PC-3 (cell line): ENCODE data around the gene EREG.

ENCODE experiments used
- CTCF ChIP-seq: fragments of 300-600 bp; sonication (generic); conservative IDR thresholded peaks from 2 replicates; pipeline ENCODE4 v1.5.1; 2017; ENCODE audit warnings: antibody characterized with exemption, low read depth, mild to moderate bottlenecking, low read length
- EZH2 ChIP-seq: fragments of 300-600 bp; sonication (generic); IDR thresholded peaks from one replicate; pipeline ENCODE4 v1.6.1; 2017; ENCODE audit warnings: antibody characterized with exemption, mild to moderate bottlenecking, low read length; ENCODE audit not compliant: unreplicated experiment

- TF ChIP-seq CTCF (no peak), EZH2 (no peak)
These were observed 70.4 kb downstream of the EREG start for GRCh38 chr4:74435296-74435695.
